HG03558 (cell line): ENCODE data around the gene TBC1D1.

ENCODE experiments used
- ATAC-seq: cut with Tn5 transposase; IDR thresholded peaks from one replicate; pipeline ENCODE4 v1.9.1; 2021; ENCODE audit warnings: moderate number of reproducible peaks; ENCODE audit not compliant: unreplicated experiment; ENCODE audit errors: extremely low read depth

The TBC1D1 gene

DNA sequence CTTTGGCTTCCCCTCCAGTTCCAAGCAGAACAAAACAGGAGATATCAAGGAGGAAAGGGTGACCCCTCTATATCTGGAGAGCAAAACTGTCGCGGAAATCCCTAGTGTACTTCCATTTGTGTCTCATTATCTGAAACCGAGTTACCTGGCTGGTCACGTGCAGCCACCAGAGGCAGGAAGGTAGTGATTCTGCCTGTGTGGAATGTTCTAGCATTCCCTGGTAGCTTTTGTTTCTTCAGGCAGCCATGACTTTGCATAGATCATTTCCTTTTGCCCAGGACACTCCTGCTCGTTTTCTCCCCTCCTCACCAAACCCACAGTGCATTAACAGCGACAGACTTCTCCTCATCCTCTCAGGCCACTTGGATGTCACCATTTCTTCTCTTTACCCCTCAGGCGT, 177.2 kb downstream of the TBC1D1 start:
- no peak for ATAC-seq

- ATAC-seq, result no peak
Measured at GRCh38 chr4:38069271-38069760, 178.4 kb downstream of the TBC1D1 start.

- ATAC-seq, result no peak
Measured at GRCh38 chr4:38071801-38072431, 181.0 kb downstream of the TBC1D1 start.

- no peak for ATAC-seq
Measured at GRCh38 chr4:38072578-38072977, 181.7 kb downstream of the TBC1D1 start.

DNA sequence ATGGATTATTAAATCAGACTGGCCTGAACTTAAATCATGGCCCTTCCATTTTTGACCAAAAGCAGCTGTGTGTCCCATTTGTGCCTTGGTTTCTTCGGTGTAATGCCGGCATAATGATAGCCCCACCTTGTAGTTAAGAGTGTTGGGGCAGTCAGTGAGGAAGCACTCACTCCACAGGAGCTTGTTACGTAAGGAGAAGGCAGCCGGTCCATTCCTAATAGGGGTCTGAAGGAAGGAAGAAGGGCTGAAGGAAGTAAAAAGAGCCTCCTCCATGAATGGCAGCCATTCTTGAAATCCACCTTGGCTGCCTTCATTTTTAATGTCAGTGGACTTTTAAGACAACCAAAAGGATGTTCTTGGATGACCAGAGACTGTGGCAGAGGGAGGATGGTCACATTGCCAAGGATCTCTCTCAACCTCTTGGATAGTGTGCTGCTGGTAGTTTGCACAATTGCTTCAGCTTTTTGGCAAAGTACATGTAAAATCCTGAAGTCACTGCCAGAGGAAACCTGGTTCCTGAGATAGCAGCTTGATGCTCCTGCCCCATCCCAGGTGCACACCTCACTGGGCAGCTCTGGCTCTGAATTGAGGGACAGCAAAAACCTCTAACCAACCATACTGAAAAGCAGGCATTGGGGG, 182.8 kb downstream of the TBC1D1 start:
- ATAC-seq, result no peak

GRCh38 chr4:38075370-38076152, 184.7 kb downstream of the TBC1D1 start:
- no peak for ATAC-seq

GRCh38 chr4:38076153-38076669, 185.3 kb downstream of the TBC1D1 start:
- no peak for ATAC-seq

DNA sequence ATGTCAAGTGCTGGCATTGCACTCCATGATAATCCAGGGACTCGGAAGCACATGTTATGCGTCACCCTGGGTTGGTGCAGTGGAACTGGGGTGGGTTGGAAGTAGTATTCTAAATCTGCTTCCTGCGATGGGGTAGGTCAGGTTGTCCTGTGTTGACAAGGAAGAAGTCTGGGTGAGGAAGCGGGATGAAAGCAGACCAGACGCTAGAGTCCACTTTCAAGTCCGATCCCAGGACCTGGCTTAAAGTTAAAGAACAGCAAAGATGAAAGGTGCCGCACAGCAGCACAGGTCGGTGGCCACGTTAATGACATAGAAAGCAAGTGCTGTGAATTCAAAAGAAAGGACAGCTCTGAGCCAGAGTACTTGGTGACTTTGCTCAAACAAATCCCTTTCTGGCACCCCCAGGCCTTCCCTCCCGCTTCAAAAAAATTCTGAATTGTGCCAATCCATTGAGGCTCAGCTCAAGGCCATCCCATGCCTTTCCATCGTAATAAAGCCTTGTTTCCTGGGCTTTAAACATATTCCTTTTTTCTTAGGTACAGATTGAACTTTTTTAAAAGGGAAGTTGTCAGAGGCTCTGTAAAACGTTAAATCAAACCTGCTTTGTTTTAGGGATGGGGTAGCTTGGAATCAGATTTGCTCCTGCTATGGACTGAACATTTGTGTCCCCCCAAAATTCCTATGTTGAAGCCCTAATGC, 187.1 kb downstream of the TBC1D1 start:
- ATAC-seq, result no peak

GRCh38 chr4:38078590-38079421, 187.9 kb downstream of the TBC1D1 start:
- no peak for ATAC-seq

DNA sequence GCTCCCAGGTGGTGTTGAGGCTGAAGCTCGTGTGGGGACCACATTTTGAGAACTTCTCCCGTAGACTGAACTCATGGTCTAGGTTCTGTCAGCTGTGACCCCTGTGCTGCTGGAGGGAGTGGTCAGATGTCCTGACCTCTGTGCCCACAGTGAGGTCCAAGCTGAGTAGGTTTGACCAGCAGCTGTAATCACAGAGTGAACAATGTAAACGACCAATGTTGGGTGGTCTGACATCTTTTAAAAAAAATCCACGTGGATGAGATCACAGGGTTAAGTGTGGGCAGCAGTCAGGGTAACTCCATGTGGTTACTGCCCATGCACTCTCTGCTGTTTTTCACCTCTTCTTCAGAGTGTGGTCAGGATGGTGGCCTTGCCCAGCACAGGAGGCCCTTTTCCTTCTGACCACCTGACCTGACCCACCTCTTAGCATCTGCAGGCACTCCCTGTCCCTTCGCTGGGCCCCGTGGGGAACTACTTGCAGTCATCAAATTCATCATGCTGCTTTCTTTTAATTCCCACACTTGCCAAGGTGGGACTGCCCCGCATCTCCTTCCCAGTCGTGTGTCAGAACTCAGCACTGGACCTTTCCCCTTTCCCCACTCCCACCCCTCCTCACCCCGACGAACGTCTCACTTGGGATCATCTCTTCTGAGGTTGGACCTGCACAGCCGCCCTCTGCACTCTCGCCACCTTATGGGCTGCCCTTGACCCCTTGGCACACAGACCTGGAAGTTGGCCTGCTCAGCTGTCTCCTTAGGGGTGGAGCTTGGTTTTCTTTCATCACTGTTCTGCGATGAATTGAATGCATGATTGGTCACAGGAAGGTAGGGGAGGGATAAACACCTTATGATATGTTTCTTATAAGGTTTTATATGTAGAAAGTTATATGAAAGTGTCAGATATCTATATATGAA, 189.4 kb downstream of the TBC1D1 start:
- no peak for ATAC-seq

- no peak for ATAC-seq
Measured at GRCh38 chr4:38082021-38082420, 191.1 kb downstream of the TBC1D1 start.

DNA sequence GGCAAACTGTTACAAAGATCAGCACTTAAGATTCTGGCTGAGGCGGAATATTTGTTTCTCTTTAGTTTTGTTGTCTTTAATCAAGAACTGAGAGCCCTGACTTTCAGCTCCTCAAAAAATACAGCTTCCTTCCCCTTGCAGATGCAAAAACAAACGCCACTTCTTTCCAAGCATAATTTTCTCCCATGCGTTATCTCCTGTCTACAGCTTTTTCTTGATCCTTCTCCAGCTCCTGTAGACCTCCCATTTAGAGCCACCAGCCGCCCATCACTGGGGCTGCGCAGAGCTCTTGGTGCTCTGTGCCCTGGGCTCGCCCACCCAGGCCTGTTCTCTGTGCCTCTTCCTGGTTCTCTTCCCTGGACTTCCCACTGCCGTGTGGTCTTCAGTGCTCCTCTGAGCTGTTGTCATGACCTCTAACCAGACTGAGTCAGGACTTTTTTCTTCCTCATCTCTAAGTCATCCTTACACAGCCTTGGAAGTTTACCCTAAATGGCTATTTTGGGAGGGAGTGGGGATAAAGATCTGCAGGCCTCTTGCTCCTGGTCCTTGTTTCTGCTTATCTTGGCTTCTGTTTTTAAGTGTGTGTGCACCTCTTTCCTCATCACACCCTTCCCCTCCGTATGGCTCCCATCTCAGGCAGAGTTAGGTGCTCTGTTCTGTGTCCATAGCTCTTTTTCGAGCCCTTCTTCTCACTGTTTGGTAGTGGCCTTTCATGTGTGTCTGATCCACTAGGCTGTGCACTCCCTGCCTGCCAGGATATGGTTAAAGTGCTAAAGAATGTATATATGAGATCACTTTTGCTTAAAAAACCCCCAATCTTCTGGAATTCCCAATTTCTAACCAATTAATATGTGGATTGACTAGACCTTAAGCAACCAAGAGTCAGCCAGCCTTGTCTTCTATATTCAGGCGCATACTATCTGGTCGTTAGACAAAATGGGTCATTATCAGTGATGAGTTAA, 191.8 kb downstream of the TBC1D1 start:
- no peak for ATAC-seq

- ATAC-seq, result no peak
Measured at GRCh38 chr4:38084877-38085711, 194.2 kb downstream of the TBC1D1 start.

GRCh38 chr4:38085751-38086150, 194.9 kb downstream of the TBC1D1 start:
- no peak for ATAC-seq

DNA sequence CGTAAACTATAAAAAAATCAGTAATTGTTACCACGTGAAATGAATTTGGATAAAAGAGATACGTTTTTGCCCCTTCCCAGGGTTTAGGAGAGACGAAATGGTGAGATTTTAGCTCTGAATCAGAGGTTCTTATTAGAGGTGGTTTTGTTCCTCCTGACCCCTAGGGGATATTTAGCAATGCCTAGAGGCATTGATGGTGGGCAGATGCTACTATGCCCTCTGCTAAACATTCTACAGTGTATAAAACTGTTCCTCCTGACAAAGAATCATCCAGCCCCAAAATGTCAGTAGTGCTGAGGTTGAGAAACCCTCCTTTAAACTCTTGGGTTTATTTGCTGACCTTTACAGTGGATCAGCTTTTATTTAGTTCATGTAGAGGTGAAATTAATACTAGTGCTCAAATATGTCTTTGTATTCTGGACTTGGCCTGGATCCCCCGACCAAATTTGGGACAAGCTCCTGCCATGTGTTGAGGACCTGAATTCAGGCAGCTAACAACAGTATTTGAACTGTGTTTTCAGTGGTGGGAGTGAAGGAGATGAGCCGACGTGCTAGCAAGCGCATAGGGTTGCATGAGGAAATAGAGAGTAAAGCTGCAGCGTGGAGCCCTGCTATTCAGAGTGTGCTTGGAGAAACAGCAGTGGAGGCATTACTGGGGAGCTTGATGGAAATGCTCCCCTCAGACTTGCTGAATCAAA, 195.4 kb downstream of the TBC1D1 start:
- ATAC-seq, result no peak

DNA sequence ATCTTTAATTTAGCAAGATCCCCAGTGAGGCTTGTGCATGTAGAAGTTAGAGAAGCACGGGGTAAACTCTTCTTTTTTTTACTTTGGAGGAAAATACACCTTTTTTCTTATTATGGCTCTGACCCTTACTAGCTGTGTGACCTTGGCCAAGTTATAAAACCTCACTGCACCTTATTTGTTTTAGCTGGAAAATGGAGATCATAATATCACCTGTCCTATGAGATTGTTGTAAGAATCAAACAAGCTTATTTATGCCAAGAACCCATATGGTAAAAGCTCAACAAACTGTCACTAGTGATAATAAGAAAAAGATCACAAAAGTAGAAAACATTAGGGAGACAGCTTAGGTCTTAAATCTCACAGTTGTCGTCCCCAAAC, 196.0 kb downstream of the TBC1D1 start:
- ATAC-seq, result no peak
